Epithelial cell of prostate (primary cell): Measurements from ENCODE around the gene P2RX2.

ENCODE experiments used
- DNase-seq: peaks from one replicate; pipeline ENCODE4 v3.0.0-alpha.2; 2011; ENCODE audit warnings: low read depth, low spot score
- H3K27ac ChIP-seq: fragments of 450-650 bp; 2 replicates; pipeline ENCODE4 v1.5.1; 2017; ENCODE audit warnings: mild to moderate bottlenecking

Gene P2RX2

GRCh38 chr12:132657004-132657727, 38.6 kb downstream of the P2RX2 start:
- no peak overlapping the region for H3K27ac ChIP-seq

GRCh38 chr12:132658149-132658894, 39.7 kb downstream of the P2RX2 start:
- H3K27ac ChIP-seq: no peak overlapping the region
- DNase-seq: no peak

More at GRCh38 chr12:132657004-132657727, 38.6 kb downstream of the P2RX2 start:
- no peak for DNase-seq

- no peak for DNase-seq
- no peak overlapping the region for H3K27ac ChIP-seq
Observed at GRCh38 chr12:132659146-132659545, 40.6 kb downstream of the P2RX2 start.

DNA sequence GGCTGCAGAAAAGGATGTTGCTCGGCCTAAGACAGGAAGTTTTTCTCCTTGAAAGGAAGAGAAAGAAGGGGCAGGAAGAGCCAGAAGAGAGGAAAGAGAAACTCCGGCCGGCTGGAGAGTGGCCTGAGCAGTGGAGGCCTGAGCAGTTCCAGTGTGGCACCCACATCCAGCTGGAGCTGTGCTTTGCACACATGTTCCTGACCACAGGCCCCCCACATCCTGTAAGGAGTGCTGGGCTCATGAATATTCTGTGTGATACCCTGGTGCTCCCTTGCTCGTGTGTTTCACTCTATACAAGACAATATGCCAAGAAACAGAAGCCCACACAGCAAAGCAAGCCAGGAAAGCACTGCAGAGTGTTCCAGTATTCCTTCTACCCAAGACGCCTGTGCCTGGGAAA, 41.5 kb downstream of the P2RX2 start:
- no peak overlapping the region for H3K27ac ChIP-seq
- DNase-seq: no peak

DNA sequence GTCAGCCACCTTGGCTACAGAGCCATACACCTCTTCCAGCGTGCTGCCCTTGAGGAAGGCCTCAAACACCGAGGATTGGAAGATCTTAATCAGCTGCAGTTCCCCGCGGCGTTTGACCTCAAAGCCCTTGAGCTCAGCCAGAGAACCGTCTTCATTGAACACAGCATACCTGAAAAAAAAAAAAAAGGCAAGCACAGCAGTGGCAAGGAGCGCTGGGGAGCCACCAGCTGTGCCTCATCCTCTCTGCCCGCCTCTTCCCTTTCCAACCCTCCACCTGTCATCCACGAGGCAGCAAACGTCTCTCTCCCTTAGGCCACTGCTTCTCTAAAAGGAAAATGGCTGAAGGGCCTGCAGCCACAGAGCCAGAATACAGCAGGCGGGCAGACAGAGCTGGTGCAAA, 42.4 kb downstream of the P2RX2 start:
- no peak for DNase-seq
- H3K27ac ChIP-seq: no peak overlapping the region

GRCh38 chr12:132661972-132662371, 43.4 kb downstream of the P2RX2 start:
- no peak for DNase-seq
- H3K27ac ChIP-seq: no peak overlapping the region

- DNase-seq: no peak
Observed at GRCh38 chr12:132662901-132663755, 44.6 kb downstream of the P2RX2 start.

GRCh38 chr12:132664206-132665148, 45.9 kb downstream of the P2RX2 start:
- DNase-seq: no peak
- H3K27ac ChIP-seq: no peak overlapping the region

More at GRCh38 chr12:132662901-132663755, 44.6 kb downstream of the P2RX2 start:
- H3K27ac ChIP-seq: no peak overlapping the region

DNA sequence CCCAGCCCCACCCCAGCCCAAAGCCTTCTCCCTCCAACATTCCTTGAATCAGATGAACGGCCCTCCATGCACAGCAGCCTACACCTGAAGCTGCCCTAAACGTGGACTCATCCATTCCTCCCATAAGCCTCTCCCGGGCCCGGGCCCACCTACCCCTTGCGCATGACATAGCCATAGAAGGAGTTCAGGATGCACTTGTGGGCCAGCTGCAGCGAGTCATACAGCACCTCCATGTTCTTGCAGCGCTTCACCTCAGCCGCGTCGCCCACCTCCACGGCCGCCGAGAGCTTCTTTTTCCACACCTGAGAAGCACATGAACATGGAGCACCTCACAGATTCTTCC, 46.5 kb downstream of the P2RX2 start:
- no peak overlapping the region for H3K27ac ChIP-seq
- DNase-seq: no peak

DNA sequence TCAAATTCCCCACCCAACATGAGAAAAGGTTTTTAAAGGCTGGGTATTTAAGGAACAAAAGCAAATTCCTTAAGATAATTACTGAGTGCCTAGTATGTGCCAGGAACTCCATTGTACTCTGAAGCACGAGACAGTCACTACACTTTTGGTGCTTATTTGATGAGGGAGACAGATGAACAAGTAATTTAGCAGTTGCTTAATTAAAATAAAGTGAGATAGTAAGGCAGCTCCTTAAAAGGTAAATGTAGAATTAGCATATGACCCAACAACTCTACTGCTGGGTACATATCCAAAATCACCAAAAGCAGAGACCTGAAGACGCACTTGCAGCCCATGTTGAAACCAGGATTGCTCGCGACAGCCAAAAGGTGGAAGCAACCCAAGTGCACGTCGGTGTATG, 47.2 kb downstream of the P2RX2 start:
- no peak for DNase-seq
- no peak overlapping the region for H3K27ac ChIP-seq

- H3K27ac ChIP-seq: no peak overlapping the region
- DNase-seq: no peak
Observed at GRCh38 chr12:132668191-132669088, 49.9 kb downstream of the P2RX2 start.

- H3K27ac ChIP-seq: no peak overlapping the region
- no peak for DNase-seq
Observed at GRCh38 chr12:132669166-132669879, 50.7 kb downstream of the P2RX2 start.
